Measurements from ENCODE around the gene MRPL21. TPM values are rescaled to one million over a fixed set of nuclear protein-coding genes. Genes with fewer than 3 reads are reported as not detected.

MRPL21 gene
- total RNA-seq, 1 donor: 47.1 TPM

- no peak for DNase-seq (ENCODE audit: low read depth)
- H3K4me3 ChIP-seq (ENCODE audit: low read depth, low read length): no peak overlapping the region
- no peak for TF ChIP-seq CTCF (IDR thresholded peaks at IDR 0.05; ENCODE audit: insufficient read depth, low read depth, low read length)
These were observed 32.1 kb upstream of the MRPL21 start for GRCh38 chr11:68935516-68936357.

GRCh38 chr11:68935066-68935465, 31.4 kb upstream of the MRPL21 start:
- no peak for TF ChIP-seq CTCF (IDR thresholded peaks at IDR 0.05; ENCODE audit: insufficient read depth, low read depth, low read length)
- no peak overlapping the region for H3K4me3 ChIP-seq (ENCODE audit: low read depth, low read length)
- DNase-seq (ENCODE audit: low read depth): no peak

GRCh38 chr11:68934666-68935065, 31.0 kb upstream of the MRPL21 start:
- TF ChIP-seq CTCF (IDR thresholded peaks at IDR 0.05; ENCODE audit: insufficient read depth, low read depth, low read length): no peak
- no peak overlapping the region for H3K4me3 ChIP-seq (ENCODE audit: low read depth, low read length)
- DNase-seq (ENCODE audit: low read depth): no peak

GRCh38 chr11:68934321-68934645, 30.7 kb upstream of the MRPL21 start:
- no peak overlapping the region for H3K4me3 ChIP-seq (ENCODE audit: low read depth, low read length)
- DNase-seq (ENCODE audit: low read depth): no peak
- no peak for TF ChIP-seq CTCF (IDR thresholded peaks at IDR 0.05; ENCODE audit: insufficient read depth, low read depth, low read length)

GRCh38 chr11:68933605-68934320, 30.1 kb upstream of the MRPL21 start:
- no peak overlapping the region for H3K4me3 ChIP-seq (ENCODE audit: low read depth, low read length)
- no peak for TF ChIP-seq CTCF (IDR thresholded peaks at IDR 0.05; ENCODE audit: insufficient read depth, low read depth, low read length)
- DNase-seq (ENCODE audit: low read depth): no peak

GRCh38 chr11:68932933-68933577, 29.4 kb upstream of the MRPL21 start:
- H3K4me3 ChIP-seq (ENCODE audit: low read depth, low read length): no peak overlapping the region
- DNase-seq (ENCODE audit: low read depth): no peak
- no peak for TF ChIP-seq CTCF (IDR thresholded peaks at IDR 0.05; ENCODE audit: insufficient read depth, low read depth, low read length)

Data from fibroblast of villous mesenchyme (primary cell).